ENCODE results near the gene PDGFD.

DNA sequence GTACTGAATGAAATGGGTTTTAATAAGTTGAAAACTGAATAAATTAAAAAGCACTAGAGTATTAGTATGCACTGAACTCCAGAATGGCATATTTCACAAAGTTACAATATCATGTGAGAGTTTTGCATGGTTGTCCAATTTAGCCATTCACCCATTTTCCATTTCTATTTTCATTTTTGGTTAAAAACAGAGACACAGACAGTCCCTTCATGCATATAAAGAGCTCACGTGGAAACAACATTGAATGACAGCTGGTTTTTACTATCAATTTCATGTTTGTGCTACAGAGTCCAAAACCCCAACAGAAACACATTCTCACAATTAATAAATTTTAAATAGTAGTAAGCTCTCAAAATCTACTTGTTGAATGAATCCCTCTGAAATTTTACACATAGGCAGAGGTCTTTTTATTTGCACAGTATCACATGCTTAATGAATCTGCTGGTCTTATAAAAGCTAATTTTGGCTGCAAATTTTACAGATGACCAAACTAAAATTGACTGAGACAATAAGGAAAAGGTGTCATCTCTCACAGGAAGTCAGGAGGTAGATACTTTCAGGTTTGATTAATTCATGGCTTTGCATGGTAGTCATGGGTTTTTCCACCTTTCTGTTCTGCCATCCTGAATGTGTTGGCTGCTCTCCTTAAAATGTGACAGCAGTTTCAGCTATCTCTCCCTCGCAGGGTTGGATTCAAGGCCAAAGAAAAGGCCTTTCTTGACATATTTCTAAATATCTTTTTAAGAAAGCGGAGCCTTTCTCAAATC lies 148.1 kb downstream of the PDGFD start:
- no peak for TF ChIP-seq EZH2 (IDR thresholded peaks at IDR 0.05; ENCODE audit: borderline replicate concordance, insufficient read depth, low read depth, low read length, poor library complexity, severe bottlenecking)
- TF ChIP-seq, protein P1, sequence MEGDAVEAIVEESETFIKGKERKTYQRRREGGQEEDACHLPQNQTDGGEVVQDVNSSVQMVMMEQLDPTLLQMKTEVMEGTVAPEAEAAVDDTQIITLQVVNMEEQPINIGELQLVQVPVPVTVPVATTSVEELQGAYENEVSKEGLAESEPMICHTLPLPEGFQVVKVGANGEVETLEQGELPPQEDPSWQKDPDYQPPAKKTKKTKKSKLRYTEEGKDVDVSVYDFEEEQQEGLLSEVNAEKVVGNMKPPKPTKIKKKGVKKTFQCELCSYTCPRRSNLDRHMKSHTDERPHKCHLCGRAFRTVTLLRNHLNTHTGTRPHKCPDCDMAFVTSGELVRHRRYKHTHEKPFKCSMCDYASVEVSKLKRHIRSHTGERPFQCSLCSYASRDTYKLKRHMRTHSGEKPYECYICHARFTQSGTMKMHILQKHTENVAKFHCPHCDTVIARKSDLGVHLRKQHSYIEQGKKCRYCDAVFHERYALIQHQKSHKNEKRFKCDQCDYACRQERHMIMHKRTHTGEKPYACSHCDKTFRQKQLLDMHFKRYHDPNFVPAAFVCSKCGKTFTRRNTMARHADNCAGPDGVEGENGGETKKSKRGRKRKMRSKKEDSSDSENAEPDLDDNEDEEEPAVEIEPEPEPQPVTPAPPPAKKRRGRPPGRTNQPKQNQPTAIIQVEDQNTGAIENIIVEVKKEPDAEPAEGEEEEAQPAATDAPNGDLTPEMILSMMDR (IDR thresholded peaks at IDR 0.05) = no peak

Data from B cell (primary cell).